ENCODE results near the gene MACROH2A1.
"Not testable (repeated sequence)": the region's sequence is repeated elsewhere in the genome, so short reads cannot be mapped to it uniquely, and the experiment has no call there.

Gene MACROH2A1

DNA sequence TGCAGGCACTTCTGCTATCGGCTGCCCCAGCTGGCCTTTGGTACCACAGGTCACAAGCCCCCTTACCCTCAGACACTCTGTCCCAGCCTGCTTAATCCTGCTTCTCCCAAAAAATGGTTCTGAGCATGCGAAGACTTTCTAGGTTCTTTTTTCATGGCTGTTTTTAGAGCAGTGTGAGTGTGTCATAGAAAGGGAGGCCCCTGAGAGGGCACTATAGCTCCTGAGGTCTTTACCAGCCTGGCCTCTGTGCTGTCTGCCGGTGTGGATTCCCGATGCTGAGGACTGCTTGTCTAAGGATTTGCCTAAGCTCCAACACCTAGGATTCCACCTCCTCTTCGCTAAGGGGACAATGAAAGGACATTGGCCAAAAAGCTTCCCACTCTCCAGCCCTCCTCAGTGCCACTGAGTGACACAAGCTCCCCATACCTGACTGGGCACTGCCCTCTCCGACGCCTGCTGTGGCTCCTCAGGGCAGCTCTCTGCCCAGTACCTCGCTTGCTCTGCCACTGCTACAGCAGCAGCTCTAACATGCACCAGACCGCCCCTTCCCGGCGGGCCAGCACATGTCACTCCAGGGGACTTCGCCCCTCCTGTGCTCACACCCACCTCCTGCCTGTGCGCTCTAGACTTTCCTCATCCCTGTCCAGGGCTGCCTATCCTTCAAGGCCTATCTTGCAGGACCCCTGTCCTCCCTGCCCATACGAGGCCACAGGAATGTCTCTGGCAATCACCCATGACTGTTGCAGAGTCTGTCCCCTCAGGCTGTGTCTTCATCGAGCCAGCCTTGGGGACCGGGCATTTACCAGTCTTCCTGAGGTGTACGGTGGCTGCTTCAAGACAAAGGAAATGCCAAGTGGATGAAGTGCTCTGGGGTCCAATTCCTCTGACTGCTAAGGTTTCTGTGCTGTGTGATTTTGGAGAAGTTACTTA, 21.0 kb downstream of the MACROH2A1 start:
- DNase-seq (ENCODE audit: low read depth in 2 of 2): no peak

DNA sequence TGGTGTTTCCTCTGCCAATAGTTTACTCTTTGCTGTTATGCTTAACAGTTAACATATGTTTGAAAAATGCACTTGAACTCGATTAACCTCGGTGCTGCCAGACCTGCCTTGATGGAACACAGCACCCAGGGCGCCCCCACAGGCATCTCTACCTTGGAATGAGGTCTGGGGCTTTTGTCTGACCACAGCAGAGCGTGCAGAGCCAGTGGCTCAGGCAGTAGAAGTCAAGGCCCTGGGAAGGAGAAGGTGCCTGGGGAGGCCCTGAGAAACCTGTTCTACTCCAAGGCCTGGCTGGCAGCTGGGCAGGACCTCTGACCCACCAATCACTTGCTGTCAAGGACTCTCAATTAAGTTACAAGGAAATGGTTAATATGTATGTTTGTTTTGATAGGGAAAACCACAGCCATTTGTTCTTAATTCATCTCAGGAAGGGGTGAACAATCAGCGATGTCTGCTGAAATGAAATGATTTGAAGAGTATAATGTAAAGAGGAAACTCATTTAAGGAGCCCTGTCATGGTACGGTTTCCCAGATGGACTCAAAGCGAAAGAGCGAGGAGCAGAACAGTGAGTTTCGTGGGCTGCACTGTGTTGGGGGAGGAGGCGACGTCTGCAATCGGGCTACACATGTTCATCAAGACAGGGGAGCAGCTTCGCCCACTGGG, 21.9 kb downstream of the MACROH2A1 start:
- DNase-seq (ENCODE audit: low read depth in 2 of 2): peak in 1 of 2 donors; percentile 46

DNA sequence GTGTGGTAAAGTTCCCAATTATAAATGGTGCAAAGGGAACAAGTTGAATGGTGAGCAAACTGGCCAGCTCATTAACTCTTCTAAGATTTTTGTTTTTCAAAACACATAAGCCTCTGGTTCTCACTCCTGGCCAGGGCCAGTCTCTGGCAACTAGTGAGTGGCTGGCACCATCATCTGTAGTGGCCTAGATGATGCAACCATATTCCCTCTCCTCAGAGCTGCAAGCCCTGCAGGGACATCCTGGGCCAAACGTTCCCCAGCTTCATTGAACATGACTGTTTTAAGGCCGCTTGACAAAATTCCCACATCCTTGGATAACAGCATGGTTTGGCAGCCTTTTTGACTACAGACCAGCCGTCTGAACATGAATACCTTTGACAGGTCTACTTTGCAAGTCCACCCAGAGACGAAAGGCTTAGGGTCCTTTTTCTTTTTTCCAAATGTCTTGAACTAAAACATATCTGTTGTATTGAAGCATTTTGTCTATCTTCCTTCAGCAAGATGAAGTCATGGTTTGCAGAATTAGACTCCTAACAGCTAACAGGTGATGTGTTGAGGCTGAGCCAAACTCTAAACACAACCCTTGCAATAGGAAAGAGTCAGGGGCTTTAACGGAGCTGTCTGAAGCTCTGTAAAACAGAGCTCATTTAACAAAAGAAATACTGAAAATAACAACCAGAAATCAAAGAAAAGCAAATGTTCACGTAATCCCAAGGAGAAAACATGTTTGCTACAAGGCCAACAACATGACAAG, 23.8 kb downstream of the MACROH2A1 start:
- DNase-seq (ENCODE audit: low read depth in 2 of 2): no peak

DNA sequence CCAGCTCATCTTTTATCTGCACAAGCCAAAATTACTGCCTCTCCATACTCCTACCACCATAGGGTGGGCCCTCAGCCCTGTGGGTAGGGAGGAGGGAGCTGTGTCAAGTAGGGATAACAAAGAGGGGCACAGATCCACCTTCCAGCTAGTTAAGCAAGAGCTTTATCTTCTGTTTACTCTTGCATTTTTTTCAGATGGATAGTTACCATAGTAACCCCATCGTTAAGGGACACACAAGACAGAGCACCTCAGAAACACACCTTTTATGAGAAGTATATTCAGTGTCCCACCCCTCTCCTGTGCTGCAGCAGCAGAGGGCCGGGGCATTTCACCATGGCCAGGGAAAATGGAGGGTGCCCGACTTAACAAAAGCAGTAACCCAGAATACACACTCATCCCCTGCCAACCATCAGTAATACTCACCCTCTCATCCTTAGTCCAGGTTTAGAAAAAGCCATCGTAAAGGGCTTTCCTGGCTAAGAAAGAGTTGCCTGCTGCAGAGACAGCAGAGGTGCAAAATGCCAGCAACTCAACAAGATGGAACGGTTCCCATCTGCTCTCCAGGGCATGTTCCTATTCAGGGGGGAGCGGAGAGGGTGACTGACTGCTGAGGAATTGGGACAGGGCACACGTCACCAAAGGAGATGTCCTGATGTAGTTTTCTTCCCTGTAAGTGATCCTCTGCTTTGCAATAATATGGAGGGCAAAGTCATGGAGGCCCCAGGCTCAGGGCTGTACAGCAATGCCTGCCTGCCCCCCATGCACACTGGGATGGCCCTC, 25.1 kb downstream of the MACROH2A1 start:
- no peak for DNase-seq (ENCODE audit: low read depth in 2 of 2)

DNA sequence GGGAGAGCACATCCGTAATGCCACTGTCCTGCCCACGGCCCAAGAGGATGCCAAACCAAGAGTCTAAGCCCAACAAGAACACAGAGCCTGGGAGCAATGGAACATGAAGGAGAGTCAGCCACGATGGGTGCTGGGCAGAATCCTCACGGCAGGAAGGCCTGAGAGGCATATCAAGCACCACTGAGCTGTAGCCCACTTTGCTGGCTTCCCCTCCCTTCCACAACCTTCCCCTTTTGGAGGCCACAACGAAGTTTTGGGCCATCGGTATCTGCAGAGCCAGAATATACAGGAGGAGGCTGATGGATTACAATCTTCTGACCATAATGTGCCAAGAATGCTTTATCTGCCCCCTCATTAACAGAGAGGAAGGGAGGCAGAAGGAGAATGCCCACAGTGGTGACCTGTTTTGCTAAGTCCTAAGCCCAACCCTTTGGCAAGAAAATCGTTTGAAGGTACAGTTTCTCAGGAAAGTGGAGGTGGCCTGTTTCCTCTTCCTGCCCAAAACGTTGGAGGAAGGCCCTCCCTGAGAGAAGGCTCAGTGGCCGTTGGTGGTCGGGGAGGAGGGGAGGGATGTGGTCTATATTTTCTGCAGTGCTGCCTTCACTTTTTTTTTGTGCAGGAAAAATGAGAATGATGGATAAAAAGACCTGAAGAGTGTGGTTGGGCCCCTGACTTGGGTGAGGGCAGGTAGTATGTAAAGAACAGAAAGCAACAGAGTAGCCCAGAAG, 26.2 kb downstream of the MACROH2A1 start:
- DNase-seq (ENCODE audit: low read depth in 2 of 2): no peak

DNA sequence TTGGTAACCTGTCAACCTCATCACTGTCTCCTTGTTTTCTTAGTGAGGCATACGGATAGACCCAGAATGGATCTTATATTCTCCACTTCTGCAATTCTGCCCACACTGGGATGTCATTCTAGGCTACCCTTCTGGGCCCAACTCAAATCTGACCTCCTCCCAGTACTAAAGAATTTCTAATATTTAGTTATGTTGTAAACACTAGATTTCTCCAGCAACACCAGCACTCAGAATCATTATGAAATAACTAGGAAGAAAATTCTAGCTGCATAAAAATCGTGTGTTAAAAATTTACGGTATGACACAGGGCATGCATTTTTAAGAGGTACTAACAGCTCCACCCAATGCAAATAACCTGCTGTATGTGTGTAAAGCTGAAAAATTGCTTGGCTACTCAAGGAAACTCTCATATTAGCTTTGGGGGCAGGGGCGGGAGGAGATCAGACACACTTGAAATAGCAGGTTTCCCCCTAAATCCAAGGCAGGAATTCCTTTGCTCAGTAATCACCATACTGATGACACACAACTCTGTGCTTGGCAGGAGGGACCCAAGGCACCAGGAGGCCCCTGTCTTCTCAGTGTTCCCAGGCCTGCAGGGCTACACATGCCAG, 27.3 kb downstream of the MACROH2A1 start:
- DNase-seq (ENCODE audit: low read depth in 2 of 2): no peak

DNA sequence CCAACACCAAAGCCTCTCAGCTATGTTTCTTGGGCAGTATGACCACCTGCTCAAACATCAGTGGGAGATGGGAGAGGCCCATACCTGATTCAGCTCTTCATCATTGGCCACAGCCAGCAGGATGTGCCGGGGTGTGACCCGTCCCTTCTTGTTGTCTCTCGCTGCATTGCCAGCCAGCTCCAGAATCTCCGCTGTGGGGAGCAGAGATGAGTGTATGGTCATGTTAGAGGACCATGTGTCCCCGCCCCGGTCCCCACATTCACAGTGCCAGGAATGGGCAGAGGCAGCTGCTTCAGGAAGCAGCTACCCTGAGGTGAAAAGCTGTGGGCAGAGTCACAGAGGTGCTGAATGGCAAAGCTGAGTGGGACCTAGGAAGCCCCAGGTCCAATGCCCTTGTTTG, 29.1 kb downstream of the MACROH2A1 start:
- no peak for DNase-seq (ENCODE audit: low read depth in 2 of 2)

DNA sequence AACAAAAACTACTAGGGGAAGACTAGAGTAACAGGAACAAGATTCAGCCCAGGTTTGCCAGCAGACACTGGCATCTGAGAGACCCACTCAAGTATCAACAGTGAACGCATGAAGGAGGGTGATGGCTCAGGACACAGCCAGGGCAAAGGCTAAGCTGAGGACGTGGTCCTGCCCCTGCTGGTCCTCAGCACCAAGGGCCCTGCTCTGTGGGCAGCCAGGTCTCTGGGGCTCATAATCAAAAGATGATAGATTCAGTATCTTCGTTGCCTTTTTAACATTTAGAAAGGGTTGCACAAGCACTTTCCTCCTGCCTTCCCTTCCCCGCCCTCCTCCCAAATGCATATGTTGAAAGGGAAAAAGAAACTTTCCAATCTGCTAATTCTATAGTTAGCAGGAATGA, 31.5 kb downstream of the MACROH2A1 start:
- no peak for DNase-seq (ENCODE audit: low read depth in 2 of 2)

DNA sequence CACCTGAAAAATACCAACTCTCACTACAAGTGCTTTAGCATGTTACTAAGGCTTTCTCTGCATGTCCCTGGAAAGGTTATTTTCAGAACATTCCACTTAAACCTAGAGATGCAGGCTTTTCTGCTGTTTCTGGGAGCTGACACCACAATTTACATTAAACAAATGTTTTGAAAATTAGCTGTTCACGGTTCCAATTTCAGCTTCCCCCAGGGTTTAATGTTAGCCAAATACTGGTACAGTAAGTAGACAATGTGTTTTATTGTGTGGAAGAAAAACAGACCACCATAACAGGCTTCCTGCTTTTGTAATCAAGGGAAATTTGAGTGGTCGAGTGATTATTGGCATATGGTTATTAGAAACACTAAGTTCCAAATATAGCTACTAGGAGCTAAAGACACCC, 32.0 kb downstream of the MACROH2A1 start:
- DNase-seq (ENCODE audit: low read depth in 2 of 2): no peak

DNA sequence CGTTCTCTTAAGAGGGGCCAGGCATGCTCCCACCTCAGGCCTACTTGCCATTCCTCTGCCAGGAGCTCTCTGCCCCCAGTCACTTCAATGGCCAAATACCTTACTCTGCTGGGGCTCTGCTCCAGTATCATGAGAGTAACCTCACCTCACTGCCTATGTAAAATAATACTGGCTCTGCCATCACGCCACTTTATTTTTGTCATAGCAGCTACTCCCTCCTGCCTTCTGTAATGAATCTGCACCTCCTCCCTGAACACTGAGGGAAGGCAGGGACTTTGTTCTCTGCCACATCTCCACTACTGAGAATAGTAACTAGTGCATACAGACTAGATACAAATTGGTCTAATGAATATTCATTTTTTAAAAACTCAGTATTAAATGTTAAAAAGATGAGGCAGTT, 33.8 kb downstream of the MACROH2A1 start:
- DNase-seq (ENCODE audit: low read depth in 2 of 2): no peak

DNA sequence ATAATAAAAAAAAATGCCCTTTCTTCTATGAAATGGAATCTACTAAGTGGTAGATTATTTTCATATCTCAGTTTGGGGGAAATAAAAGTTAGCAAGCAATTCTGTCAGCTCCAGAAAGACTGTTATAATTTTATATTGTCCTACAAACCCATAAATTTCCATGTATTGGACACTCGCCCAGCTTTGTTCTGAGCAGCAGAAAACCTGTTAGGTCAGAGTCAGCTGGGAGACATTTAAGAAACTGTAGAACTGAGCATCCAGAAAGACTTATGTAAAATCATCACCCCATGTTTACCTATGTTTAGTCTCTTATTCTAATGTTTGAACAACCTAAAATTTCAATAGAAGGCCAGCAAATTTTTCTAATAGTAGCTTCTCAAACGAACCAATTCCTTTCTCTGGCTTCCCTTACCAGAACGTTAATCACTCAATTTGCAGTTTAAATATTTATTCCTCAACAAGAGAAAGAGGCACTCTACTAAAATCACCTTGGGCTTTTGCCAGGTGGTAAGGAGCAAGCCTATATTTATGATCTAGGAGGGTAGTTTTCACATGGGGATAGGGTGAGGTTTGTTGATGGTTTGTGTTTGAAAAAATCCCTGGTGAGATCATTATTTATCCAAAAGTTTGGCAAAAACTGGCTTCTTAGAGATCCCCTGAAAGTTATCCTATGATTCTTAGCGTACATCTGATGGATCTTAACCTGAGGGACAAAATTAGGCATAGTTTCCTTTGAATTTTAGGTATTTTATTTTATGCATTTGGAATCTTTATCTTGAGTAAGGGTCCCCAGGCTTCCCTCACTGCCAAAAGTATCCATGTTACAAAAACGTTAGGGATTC, 34.4 kb downstream of the MACROH2A1 start:
- no peak for DNase-seq (ENCODE audit: low read depth in 2 of 2)

DNA sequence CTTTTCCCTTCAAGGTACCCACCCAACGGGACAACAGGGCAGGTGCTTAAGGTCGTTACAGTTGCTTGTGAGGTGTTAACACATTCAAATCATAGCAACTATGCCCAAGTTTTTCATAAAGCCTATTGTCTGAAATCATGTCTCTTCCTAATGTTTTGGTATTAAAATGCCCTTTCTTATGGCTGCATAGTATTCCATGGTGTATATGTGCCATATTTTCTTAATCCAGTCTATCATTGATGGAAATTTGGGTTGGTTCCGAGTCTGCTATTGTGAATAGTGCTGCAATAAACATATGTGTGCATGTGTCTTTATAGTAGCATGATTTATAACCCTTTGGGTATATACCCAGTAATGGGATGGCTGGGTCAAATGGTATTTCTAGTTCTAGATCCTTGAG, 35.7 kb downstream of the MACROH2A1 start:
- not testable (repeated sequence) for DNase-seq (ENCODE audit: low read depth in 2 of 2)

DNA sequence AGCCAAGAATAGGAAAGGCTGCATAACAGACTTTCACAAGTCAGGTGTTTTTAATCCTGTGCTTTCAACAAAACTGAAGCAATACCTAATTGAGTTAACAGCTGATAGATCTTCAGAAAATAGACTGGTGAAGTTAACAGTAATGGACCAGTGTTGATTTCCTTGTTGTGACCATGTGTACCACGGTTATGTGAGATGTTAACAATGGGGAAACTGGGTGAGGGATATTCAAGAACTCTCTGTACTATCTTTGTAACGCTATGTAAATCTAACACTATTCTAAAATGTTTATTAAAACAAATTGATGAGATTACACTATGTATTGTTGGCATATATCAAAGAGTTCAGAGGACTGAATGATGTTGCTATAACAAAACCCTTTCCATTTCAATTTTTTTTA, 36.9 kb downstream of the MACROH2A1 start:
- no peak for DNase-seq (ENCODE audit: low read depth in 2 of 2)

DNA sequence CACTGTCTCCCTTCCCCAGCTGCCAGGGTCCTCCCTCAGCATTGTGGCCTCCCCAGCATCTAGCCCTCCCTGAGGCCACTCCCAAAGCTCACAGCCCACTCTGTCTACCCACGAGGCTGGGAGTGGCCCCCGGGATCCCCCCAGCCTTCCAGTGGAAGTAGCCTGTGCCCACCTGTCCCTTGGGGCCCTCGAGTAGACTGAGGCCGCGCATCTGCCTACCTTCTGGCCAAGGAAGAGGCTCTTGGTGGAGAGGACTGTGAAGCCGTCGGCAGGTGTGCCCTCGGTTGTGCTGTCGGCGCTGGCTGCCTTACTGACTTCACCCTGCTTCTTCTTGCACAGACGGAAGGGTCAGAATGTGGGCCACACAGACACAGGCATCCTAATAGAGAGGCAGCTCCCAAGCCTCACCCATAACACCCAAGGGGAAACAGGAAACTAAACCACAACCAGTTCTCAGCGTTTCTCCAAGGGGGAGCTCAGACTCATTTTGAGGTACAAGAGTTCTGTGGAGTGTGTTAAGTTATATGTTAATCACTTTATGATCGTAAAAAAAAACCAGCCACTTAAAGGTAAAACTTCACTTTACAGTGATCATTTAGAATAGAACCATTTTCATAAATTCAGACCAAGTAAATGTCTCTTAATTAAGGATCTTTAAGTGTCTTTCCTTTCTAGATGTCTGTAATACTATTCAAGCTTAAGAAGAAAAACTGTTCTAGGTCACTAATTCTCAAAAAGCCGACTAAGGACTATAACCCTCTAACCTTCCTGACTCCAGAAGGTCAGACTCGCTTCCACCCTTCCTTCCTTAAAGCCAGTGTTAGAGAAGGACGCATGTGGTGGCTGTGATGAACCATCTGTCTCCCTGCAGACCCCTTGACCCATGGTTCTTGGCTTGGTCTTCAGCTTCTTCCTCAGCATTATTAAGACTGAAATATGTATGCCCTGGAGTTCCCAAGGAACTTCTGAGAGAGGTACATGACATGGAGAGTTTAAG, 38.5 kb downstream of the MACROH2A1 start:
- no peak for DNase-seq (ENCODE audit: low read depth in 2 of 2)

DNA sequence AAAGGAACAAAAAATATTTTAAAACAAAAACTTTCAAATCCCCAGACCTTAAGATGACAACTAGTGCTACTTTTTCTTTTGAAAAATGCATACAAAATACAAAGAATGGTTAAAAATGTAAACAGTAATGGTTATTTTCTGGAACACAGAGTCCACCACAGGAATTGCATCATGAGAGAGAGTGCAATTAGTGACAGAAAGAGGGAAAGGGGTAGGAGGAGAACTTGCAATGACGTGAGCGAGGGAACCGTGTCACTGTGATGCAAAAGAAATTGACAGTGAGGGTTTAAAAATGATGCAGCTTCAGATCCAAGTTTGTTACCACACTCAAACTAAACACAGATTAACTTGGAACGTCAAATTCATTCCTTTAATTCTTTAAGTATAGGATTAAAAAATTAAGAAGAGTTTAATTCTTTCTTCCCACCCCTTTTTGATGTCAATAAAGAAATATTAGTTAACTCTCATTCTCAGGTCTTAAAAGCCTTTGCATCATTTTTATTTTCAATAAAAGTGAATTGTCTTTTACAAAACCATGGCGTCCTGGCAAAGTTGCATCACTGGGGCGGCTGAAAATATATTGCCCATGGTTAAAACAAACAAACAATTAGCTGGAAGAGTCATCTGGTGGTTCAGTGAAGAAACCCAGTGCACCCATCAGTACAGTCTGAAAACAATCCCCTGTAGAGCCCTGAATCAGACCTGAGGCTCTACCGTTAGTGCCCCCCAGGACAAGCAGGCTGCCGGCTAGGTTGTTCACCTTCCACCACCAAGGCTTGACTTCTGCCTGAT, 39.5 kb downstream of the MACROH2A1 start:
- DNase-seq (ENCODE audit: low read depth in 2 of 2): no peak

DNA sequence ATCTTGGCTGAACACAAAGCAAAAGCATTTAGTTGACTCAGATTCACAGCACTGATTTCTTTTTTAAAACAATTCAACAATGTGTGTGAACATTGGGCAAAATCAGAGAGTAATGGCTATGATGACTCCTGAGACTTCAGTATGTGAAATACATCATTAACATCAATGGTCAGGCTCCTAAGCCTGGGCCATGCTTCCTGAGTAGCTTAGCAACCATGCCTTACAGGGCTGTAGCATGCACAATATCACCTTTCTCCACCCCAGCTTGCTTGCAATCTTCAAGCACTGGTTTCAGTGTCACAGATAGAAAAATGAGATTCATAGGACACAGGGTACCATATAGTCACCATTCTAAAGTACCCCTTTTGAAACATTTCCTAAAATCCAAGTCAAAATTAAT, 41.3 kb downstream of the MACROH2A1 start:
- DNase-seq (ENCODE audit: low read depth in 2 of 2): no peak

DNA sequence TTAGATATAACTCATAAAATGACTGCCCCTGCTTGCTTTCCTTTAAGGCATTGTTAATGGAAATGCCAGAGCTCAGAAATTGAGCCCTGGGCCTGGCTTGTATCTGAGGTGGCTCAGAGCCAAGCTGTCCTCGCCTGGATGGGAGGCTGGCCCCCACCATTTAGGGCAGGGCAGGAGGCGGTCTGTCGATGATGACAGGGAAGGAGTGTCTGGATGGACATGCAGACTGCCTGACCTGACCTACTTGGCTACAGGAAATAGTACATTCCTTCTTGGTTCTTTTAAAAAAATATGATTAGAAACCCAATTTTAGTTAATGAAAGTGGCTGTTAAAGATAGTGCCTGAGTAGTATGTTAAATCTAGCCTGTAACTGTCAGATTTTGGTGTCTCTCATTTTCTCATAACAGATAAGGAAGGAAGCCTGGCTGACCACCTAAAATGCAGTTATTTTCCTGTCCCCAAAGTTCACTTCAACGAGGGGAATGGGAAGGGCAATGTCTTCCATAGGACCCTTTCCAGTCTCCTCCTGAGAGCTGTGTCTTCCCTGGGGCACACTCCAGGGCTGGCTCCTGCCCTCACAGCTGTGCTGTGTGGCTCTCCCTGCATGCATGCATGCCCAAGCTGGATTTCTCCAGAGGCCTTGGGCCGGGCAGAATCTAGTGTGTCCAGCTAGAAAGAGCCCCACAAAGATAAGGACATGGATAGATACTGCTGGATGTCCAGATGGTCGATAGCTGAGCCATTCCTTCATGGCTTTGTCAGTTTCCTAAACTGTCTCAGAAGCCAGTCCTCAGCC, 42.3 kb downstream of the MACROH2A1 start:
- no peak for DNase-seq (ENCODE audit: low read depth in 2 of 2)
